Measurements from ENCODE around the gene NAALADL1.
"Not testable (repeated sequence)": the region's sequence is repeated elsewhere in the genome, so short reads cannot be mapped to it uniquely, and the experiment has no call there.

Gene NAALADL1

DNA sequence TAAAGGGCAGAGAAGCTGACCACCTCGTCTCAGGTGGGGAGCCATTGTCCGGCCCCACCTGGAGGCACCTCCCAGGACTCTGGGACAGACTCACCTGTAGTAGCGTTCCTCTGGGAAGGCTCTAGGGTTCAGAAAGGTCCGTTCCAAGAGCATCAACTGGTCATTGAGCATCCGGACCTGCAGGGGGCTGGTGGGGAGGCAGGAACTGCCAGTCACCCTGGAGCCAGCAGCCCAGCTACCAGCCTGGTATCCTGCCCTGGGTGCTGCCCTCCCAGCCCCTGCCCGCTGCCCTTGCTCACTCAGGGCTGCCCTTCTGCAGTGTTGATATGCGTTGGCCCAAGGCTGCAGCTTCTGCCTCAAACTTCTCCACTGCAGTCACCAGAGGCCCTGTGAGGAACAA is 12.6 kb downstream of the NAALADL1 start:
- no peak for DNase-seq

DNA sequence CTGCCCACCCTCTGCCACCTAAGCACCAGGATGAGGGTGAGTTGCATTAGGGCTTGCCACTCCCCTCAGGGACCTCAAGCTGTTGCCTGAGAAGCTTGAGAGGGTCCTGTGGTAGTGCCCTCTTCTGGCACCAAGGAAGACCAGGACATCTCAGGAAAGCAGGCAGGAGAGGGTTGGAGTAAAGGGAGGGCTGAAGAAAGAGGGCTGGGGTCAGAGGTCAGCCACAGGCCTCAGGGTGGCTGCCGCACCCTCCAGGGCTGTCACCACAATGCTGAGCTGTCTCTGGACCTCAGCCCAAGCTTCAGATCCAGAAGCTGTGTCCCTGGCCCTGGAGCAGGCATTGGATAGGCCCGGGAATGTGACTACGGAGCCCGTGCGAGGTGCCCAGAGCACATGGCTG is 13.3 kb downstream of the NAALADL1 start:
- no peak for DNase-seq

DNA sequence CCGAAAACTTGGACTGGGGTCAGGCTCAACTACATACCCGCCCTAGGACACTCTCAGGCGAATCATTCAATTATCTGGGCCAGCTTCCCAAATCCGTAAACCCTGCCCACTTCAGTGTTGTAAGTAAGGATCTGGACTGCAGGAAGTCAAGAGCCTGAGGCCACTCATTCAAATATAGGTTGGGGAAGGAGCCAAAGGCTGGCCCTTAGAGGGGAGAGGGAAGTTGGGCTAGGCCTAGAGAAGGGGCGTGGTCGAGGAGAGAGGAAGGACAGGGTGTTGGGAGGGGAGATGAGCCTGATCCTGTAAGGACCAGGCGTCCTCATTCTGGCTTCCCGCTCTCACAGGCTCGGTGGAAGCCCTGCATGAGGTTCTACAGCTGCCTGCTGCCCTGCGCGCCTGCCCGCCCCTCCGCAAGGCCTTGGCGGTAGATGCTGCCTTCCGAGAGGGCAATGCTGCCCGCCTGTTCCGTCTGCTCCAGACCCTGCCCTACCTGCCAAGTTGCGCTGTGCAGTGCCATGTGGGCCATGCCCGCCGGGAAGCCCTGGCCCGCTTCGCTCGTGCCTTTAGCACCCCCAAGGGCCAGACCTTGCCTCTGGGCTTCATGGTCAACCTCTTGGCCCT is 14.4 kb downstream of the NAALADL1 start:
- no peak for DNase-seq

DNA sequence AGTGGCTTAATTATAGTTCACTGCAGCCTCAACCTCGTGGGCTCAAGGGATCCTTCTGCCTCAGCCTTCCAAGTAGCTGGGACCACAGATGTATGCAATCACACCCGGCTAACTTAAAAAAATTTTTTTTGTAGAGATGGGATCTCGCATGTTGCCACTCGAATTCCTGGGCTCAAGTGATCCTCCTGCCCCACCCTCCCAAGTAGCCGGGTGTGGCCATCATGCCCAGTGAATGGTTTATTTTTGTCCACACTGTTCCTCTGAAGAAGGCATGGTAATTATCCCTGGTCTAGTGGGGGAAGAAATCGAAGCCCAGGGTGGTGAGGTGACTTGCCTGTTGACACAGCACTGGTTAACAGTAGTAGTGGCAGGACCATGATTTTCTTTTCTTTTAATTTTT is 15.5 kb downstream of the NAALADL1 start:
- no peak for DNase-seq

DNA sequence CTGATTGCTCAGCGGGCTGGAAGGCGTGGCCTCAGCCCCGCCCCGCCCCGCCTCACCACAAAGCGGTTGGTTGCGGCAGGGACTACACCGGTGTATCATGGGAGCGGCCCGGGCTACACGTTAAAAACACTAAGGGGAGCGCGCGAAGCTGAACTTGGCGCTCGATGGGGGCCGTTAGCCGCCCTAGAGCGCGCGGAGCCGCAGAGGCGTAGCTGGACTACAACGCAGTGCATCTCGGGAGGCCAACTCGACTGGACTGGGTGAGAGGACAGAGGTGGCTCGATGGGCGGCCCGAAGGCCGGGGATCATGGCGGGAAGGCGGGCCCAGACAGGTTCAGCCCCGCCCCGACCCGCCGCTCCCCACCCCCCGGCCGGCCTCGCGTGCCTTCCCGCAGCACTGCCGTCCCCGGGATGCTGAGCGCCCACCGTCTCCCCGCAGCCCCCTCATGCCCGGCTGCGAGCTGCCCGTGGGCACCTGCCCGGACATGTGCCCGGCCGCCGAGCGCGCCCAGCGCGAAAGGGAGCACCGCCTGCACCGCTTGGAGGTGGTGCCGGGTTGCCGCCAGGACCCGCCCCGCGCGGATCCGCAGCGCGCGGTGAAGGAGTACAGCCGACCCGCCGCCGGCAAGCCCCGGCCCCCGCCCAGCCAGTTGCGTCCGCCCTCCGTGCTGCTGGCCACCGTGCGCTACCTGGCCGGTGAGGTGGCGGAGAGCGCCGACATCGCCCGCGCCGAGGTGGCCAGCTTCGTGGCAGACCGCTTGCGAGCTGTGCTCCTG is 17.3 kb downstream of the NAALADL1 start, which contains the start of gene SAC3D1:
SAC3D1 (plus strand) TSS at position 364 of the 776 bp plus-strand sequence; CDS start at position 447, 83 bp downstream.
- peak; percentile 99 for DNase-seq

DNA sequence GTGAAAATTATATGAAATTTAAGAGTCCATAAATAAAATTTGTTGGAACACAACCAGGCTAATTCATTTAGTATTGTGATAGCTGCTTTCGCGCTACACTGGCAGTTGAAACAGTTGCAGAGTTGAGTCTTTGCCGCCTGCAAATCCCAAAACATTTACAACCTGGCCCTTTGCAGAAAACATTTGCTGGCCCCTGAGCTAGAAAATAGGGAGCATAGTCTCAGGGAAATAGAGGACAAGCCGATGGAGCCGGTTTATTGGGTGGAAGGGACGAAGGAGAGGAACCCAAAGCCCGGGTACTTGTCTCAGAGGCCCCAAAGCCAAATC is 17.9 kb downstream of the NAALADL1 start:
- no peak for DNase-seq

DNA sequence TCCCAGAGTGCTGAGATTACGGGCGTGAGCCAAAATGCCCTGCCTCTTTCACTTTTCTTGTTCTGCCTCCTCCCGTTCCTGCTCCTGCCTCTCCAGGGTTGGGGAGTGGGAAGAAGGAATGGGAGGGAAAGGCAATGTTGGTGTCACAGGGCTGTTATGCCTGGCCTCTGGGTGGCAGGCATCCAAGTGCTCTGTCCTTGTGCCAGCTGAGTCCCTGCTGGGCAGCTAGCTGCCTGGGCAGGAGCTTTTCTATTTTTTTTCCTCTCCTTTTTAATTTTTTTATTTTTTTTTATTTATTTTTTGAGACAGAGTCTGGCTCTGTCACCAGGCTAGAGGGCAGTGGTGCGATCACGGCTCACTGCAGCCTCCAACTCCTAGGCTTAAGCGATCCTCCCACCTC is 21.4 kb downstream of the NAALADL1 start:
- no peak for DNase-seq

DNA sequence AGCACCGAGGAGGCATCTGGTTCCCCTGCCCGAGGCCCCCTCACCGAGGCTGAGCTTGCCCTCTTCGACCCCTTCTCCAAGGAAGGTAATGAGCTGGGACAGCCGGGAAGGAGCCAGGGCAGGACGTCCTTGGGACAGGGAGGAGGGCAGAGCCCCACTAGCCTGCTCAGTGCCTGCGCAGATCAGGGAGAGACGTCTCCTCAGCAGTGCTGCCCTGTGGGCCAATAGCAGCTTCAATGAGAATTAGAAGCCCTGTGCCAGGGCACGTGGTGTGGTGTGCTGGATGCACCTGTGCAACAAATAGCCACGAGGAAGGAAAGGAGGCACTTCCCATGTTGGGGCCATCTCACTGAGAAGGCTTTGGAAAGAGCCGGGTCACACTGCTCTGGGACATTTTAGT is 22.8 kb downstream of the NAALADL1 start:
- no peak for DNase-seq

DNA sequence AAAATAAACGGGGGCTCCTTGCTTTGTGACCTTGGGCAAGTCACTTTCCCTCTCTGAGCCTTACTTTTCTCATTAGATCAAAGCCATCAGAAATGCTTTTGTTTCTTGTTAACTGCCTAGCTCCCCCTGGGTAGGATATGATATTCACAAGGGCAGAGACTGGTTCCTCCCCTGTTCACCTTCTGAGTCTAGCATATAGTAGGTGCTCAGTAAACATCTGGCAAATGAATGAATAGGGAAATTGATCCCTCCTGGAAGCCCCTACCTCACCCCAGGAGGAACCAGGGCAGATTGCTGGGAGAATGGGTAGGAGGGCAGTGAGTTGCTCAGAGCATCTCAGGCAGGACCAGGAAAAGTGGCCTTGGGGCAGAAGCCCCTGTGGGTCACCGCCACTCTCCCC is 23.9 kb downstream of the NAALADL1 start:
- DNase-seq, result no peak

DNA sequence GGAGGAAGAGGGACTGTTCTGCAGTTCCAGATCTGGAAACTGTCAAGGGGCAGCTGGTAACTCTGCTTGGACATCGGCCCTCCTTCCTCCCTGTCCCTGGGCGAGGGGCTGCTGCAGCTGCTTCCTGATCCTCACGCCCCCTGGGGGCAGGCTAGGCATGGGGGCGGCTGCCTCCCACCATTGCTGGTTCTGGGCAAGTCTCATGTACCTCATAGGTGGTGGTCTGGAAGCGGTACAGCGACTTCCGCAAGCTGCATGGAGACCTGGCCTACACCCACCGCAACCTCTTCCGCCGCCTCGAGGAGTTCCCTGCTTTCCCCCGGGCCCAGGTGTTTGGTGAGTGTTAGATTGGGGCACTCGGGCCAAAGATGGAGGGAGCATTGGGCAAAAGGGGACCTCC is 26.1 kb downstream of the NAALADL1 start:
- DNase-seq, result no peak

DNA sequence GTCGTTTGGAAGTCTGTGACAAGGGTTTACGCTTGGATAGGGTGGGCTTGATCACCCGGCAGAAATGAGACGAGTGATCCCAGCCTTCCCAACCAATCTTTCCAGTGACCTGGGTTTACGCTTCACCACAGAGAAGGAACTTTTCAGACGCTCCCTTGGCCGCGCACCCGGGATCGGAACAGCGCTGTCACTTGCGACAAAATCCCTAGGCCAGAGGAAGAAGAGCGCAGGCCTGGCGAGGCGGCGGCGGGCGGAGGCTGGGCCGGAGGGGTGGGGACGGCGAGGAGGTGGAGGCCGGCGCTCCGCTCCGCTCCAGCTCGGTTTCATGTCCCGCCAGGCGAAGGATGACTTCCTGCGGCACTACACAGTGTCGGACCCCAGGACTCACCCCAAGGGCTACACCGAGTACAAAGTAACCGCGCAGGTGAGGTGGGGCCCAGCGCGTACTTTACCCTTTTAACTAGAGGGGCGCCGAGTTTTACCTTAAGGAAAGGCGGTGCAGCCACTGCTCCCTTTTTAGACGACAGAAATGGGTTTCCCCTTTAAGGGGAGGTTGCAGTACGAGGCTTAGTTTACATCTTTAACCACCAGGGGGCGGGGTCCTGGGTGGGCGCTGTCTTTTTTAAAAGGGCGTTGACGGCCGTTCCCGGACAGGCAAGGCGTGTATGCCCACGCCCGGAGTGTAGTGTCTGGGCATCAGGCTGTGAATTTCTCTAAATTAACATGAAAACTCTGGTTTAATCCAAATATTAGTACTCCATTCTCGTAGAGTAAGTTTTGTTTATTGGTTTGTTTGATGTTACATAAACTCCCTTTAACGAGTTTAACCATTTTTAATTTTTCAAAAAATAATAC is 30.9 kb downstream of the NAALADL1 start, which contains the start of gene SNX15:
SNX15 (plus strand) TSS at position 227 of the 855 bp plus-strand sequence; CDS start at position 326, 99 bp downstream.
- peak; percentile 99 for DNase-seq

DNA sequence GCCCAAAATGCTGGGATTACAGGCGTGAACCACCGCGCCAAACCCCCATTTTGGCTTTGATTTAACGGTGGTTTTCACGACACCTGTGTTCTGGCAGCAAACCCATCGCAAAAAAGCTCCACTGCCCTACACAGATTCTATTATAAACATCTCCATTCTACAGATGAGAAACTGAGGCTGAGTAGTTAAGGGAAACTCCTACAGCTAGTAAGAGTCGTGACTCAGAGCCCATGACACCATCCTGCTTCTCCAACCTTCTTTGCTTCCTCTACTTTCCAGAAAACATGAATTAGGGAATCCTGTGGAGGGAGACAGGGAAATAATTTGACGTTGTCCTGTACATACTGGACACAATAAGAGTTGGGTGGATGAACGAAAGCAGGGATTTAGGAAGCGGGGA is 31.5 kb downstream of the NAALADL1 start:
- no peak for DNase-seq

DNA sequence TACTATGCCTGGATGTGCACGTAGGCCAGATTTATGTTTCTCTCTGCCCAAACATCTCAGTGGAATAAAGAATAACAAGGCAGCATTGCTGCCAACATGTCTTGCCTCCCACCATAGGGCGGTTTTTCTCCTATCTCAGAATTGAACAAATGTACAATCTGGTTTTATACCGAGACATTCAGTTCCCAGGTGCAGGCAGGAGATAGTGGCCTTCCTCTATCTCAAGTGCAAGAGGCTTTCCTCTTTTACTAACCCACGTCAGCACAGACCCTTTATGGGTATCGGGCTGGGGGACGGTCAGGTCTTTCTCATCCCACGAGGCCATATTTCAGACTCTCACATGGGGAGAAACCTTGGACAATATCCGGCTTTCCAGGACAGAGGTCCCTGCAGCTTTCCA is 34.9 kb downstream of the NAALADL1 start:
- DNase-seq, result not testable (repeated sequence)

DNA sequence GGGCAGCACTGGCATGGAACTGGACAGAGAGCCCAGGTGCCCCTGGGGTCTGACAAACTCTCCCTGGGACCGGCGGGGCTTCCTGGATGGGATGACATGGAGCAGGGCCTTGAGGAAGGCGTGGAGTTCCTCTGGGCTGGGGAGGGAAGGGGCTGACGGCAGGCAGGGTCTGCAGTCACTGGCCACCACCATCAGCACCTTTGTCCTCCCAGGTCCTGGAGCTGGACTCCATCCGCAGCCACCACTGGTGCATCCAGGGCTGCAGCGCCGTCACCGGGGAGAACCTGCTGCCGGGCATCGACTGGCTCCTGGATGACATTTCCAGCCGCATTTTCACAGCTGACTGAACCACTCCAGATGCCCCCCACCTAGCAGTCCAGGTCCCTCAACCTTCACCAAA is 36.8 kb downstream of the NAALADL1 start:
- no peak for DNase-seq

DNA sequence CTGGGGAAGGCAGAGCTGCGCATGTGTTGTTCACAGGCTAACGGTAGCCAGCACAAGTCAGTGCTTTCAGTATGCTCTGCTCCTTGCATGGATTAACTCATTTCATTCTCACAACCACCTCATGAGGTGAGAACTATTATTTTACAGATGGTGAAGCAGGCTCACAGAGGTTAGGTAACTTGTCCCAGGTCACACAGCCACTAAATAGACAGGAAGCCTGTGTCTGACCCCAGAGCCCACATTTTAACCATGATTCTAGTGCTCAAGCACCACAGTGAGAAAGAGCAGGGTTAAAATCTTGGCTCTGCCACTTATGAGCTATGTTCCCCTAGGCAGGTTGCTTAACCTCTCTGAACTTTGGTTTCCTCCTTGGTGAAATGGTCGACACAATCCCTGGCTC is 37.4 kb downstream of the NAALADL1 start:
- no peak for DNase-seq

DNA sequence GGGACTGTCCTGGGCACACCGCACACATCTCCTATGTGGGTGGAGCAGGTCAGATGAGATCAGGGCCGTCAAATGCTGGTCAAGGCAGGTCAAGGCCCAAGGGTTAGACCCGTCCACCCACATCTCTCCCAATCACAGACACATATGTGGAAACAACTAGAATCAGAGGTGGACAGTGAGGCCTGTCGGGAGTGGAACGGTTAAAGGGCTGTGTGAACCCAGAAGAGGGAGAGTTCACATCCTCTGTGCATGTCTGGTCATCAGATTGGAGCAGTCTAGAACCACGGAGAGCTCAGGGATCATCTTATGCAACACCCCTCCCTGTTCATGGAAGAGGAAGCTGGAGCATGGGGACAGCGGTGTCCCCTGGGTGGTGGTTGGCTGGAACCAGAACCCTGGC is 38.5 kb downstream of the NAALADL1 start:
- DNase-seq, result no peak

DNA sequence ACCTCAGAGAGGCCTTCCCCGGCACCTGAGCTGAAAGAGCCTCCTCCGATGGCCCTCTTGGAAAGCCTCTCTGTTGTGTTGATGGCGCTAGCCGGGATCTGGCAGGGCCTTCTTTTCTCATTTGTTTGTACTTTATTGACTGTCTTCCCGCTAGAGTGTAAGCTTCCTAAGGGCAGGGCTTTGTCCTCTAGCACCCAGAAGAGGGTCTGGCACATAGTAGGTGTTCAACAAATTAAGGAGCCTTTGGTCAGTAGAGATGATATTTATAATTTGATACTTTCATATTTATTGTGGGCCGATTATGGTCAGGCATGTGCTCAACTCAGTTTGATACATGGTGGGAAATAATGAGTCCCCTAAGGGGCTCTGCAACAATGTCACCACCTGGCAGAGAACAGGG is 40.4 kb downstream of the NAALADL1 start:
- no peak for DNase-seq

DNA sequence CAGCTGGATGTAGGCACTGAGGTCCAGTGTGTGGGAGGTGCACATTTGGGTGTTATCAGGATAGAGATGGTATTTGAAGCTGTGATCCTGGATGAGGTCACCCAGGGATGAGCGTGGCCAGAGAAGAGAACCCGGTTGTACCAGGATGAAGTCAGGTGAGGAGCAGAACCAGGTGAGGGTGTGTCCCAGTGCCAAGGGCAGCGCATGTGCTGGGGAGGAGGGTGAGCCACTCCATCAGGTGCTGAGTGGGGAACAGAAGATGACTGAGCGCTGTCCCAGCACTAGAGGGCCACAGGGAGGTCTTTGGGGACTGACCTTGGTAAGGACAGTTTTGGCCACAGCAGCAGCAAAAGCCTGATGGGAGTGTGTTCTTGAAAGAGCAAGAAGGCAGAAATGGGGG is 41.6 kb downstream of the NAALADL1 start:
- DNase-seq, result no peak

DNA sequence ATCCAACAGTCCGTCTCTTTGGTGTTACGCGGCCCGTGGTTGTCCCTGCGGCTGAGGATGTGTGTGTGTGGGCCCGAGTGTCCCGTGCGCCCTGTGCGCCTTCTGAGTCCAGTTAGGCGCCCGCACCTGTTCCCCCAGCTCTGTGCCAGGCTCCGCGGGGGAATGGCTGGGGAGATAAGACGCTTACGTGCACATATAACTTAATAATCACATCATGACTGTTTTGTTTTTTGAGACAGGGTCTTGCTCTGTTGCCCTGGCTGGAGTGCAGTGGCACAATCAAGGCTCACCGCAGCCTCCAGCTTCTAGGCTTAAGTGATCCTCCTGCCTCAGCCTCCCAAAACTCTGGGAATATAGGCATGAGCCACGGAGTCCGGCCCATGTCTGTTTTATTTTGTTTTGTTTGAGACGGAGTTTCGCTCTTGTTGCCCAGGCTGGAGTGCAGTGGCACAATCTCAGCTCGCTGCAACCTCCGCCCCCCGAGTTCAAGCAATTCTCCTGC is 43.6 kb downstream of the NAALADL1 start:
- no peak for DNase-seq

DNA sequence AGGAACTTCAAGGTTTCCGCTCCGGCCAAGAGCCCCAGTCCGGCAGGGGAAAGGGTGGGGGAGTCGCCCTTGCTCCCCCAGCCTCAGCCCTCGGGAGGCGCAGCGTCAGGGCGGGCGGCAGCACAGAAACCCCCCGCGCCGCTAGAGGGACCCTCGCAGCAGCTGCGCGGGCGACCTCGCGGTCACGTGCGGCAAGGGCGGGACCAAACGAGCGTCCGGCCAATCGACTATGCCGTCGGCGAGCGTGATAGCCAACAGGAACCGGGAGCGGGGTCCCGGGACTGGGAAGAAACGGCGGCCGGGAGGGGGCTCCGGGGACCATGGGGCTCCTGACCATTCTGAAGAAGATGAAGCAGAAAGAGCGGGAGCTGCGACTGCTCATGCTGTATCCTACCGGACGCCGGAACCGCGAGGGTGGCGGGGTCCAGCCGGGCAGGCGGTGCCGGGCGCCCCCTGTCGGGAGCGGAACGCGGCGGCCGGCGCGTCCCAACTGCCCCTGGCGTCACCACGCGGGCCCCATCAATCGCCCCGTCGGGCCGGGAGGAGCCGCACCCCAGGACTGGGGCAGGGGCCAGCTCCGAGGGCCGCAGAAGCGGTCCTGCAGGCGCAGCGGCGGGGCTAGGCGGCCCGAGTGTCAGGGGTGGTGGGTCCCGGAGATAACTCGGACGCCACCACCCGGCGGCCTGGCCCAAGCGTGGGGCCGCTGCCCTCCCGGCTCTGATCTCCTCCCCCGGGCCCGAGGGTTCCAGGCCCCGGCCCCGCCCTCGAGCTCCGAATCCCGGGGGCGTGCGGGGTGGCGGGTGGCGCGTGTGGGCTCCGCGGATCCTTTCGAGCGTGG is 44.2 kb downstream of the NAALADL1 start, which contains the start of gene ARL2:
ARL2 (plus strand) TSS at position 273 of the 838 bp plus-strand sequence; CDS start at position 321, 48 bp downstream.
- peak; percentile 99 for DNase-seq

DNA sequence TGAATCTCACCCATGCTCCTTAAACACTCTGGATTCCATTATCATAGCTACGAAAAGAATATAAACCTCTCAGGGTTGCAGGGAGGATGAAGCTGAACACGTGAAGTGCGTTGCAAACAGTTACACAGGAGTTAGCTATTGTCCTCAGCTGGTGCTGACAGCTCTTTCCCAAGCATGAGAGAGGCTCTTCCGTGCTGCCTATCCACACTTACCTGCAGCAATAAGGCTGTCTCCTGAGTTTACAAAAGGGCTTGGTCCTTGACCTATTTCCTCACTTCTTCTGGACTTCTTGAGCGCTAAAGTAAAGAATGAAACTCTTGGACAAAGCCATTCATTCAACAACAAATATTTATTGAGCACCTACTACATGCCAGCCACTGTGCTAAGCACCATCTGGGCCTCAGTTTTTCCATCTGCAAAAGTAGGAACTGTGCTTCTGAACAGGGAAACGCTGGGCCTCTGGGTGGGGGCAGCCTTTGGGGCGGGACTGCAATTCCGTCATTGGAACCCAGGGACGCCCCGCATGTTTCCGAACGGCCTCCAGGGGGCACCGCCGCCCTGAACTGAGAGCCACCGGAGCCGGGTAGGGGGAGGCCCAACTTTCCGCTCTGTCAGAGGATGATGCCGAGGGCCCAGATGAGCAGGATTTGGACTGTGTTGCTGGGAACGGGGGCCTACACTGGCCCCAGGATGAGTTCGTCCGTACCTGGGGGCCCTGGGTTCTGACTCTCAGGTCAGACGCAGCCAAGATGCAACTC is 45.0 kb downstream of the NAALADL1 start:
- peak; percentile 93 for DNase-seq

DNA sequence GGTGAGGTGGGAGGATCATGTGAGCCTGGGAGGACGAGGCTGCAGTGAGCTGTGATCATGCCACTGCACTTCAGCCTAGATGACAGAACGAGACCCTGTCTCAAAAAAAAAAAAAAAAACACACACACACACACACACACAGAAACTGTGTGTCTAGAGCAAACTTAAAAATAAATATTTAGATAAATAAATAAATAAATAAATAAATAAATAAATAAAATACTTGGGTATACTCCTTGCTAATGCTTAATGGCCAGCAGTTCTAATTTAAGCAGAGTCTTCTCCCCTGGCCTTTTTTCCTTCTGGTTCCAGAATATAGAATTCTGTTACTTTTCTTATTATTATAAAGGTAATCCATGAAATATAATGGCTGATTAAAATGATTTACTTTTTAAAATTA is 49.5 kb downstream of the NAALADL1 start:
- DNase-seq, result no peak
